DMS79 treated with DMSO at 0.1 percent for 48 hours (cell line): ENCODE measurements around the gene SYNPR.

ENCODE experiments used
- DNase-seq: peaks from one replicate; lab custom pipeline; 2025; lab: John Stamatoyannopoulos, UW

Gene SYNPR

DNA sequence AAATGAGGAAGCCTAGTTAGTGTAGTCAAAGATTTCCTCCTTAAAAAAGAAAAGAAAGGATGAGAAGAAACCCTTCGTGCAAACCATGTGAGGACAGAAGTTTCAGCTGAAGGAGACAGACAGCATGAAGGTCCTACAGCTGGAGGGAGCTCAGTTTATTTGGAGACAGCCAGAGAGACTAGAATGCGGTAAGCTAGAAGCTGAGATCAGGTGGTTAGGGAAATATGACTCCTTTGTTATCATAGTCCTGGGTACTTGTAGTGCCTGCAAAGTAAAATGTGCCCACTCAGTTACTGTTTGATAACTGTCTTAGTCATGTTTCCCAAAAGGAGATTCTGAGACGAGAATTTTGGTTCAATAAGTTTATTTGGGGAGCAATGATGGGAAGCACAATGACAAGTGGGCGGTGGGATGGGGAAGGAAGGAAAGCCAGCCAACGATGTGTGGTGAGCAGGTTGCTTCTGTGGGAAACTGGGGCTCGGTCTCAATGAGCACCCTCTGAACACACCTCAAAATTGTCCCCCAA lies 195.6 kb downstream of the SYNPR start:
- no peak for DNase-seq

DNA sequence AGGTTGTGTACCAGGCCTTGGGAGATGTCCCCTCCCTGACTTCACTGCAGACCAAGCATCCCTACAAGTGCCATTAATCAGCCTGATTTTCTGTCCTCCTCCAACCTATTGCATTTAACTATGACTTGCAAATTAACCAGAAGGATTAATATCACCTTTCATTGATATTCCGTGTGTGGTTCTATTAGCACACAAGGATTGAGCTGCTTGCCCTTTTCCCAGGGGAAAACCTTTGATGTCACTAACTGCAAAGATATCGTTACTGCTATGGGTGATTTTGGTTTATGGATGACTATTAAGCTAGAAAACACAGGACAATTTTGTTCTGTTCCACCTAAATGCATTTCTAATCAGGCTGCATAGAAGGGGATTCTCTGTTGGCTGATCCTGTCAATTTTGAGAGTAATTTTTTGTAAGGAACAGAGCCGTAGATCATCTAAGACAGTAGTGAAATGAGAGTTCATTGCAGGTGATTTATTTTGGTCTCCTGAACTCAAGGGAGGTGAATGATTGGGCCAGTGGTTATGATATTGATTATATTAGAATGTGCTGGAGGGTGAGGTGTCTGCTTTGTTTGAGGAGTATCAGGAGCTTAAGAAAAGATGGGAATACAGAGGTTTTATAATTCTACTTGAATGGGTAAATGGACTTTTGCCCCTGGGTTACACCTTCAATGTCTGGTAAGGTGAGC lies 196.9 kb downstream of the SYNPR start:
- DNase-seq: no peak

DNA sequence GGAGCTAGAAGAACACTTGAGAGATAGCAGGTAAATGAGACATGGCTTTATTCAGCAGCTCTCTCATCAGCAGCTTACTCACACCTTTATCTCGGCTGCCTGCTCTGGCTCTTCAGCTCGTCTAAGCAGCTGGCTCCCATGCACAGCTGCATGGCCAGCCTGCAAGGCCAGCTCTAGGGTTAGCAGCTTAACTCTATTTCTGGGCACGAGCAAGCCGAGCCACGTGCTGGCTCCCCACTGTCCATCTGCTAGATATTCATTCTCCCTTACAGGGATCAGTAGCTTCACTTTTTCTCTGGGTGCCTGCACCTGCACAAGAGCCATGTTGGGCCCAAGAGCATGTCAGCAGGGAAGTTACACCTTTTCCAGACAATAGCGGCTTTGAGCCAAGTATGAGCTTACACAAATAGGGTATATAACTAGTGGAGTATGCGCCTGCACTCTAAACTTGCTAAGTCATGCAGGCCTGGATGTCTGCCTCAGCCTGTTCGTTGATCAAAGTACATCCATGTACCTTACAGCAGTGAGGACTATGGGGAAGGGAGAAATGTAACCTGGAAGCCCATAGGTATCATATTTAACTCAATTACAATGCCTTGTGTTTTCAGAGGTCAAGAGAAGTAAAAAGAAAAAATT lies 199.5 kb downstream of the SYNPR start:
- DNase-seq: no peak

DNA sequence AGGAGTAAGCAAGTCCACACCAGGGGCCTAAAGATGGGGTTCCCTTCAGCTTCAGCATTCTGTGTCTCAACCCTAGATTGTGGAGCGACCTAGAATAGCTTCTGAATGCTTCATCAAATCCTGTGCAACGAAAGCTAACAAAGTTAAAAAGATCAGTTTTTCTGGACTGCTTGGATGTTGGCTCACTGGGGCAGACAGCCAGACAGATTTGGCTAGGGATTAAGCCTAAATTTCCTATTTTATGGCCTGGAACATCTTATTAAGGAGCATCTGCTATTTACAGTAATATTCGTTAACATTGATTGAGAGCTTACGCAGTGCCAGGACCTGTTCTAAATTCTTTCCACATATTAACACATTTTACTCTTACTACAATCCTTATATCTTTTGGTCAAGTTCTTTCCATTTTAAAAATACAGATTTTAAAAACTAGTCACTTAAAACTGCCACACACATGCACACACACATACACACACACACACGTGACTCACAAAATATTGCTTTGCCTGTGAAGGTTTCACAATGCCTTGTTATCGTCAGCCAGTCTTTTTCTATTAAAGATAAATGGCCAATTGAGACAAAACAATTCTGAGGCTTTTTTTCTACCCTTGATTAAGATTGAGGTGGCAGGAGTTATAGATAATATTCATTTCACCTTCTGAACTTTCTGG lies 201.0 kb downstream of the SYNPR start:
- no peak for DNase-seq

DNA sequence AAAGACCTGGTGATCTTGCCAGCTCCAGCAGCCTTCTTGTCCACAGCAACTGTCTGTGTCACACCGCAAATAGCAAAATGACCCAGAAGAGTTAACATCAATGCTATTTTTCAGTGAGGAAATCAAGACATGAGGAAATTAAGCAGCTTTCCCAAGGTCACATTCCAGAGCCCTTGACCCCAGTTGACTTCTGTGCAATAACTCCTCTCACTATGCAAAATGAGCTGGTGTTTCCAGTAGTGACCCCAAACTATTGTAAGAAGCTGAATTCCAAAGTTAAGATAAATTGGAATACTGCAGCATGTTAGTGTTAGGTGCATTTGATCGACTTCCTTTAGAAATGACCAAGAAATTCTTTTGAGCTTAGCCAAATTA lies 201.5 kb downstream of the SYNPR start:
- no peak for DNase-seq

DNA sequence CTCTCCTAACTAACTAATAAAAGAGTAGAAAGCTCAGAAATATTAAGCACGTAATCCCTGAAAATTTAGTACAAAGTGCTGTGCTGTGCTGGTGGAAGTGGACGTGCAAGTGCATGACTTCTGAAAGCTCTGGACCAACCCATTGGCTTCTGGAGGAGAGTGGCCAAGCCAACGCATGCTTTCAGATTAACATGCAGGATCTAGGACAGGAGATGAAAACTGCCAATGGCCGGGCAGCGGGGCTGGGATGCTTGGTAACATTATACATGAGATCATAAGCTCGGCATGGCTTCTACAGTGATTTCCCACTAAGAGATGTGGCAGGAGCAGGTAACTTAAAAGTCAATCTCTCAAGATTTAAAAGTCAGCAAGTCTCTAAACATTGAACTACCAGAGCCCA lies 203.5 kb downstream of the SYNPR start:
- no peak for DNase-seq

DNA sequence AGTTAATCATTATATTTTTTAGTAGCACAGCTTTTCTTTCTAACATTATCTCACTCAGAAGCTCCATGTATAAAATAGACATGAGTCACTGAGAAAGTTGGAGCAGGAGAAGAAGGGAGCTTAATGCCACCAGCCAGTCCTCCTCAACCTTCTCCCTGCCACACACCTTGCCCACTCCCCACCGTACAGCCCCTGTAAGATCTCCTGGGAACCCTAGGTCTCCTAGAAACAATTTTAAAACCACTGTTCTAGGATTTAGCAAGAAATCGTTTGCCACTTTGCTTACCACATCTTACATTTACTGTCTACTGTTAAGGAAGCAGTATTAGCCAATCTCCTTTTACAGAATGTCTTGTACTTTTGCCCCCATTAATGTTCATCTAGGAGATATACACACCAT lies 204.2 kb downstream of the SYNPR start:
- DNase-seq: no peak

DNA sequence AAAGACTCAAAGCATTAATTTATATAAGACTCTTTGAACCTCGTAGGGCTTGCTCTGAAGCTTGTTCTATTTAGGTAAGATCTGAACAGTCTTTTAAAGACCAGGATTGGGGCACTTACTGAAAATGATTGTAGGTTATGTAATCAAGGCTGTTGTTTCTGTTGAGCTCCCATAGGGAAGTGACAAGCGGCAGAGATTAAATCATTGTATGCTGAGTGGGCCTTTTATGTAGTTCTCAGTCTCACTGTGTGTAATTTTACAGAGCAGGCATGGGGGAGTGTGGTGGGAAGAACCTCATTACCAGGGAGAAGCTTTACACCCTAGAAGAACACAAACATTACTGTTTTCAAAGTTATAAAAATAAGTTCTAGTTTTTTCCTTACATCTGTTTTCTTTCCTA lies 214.4 kb downstream of the SYNPR start:
- no peak for DNase-seq

DNA sequence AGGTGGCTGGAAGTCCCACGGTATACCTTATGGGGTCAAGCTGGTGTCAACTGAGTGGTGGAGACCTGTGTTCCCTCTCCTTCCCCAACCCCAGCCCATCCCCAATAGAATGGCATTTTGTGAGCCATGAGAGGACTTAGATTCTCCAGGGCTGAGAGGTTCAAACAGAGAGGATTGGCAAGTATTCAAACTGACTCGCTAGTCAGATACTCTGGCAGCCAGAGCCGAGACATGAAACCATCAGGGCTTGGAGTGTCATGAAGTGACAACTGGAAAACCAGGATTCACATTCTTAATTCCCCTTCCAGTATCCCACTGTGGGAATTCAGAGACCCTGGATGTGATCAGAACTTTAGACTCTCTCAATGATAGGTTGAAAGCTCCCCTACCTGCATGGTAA lies 215.0 kb downstream of the SYNPR start:
- DNase-seq: no peak

DNA sequence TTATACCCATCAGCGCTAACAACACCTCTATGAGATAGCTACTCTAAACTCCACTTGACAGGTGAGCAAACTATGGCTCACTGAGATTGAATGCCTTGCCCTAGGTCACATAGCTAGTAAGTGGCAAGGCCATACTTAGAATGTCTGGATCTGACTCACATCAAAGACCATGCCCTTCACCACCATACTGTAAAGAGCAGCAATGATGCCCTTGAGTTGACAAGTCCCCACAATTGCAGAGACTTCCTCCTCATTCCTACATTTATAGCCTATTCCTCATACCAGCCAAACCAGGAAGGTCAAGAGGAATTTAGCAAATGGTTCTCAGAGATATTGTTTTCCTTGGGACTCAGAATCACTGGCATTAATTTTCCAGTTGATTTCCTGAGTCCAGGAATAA lies 216.5 kb downstream of the SYNPR start:
- no peak for DNase-seq

DNA sequence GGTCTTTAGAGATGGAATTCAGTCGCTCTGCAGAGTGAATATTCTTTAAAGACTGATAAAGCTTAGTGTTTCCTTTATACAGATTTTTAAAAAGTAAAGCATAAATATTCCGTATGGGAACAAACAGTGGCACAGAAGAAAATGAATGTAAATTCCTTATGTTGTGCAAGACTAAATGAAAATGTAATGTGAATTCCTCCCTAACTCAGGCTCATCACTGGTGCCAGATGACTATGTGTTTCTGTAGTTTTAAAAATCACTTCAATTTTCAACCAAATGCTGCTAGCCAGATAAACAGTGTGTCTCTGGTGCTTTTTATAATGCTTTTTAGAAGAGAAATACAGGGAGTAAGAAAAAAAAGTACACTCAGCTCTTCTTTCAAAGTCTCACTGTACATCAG lies 219.5 kb downstream of the SYNPR start:
- no peak for DNase-seq

DNA sequence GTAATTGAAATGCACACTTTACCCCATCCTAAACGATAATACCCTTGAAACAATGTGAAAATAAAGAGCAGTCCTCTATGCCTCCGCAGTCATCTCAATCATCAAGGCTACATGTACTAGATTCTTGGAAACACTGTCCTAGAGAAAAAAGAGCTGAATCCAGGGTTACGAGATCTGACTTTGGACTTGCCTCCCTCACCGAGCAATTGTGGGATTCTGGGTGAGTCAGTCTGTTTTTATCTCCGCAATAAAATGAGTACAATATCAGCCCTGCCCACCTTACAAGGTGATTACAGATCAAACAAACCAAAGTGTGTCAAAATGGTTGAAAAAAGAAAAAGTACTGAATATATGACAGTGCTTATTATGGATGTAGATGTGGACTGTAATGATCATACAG lies 222.1 kb downstream of the SYNPR start:
- DNase-seq: no peak

DNA sequence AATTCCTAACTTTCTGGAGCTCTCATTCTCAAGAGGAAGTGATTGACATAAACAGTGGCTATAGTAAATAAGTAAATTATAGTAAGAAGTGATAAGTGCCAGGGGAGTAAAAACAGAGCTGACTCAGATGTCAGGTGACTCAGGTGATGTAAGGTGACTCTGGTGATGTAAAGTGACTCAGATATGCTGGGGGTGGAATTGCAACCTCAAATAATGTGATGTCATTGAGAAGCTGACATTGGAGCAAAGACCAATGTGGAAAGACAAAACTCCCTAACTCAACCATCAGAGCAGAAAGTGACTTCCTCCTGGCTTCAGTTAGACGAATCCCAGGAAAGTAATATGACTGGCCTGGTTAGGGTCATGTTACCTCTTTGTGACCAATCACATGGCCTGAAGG lies 230.2 kb downstream of the SYNPR start:
- DNase-seq: no peak

DNA sequence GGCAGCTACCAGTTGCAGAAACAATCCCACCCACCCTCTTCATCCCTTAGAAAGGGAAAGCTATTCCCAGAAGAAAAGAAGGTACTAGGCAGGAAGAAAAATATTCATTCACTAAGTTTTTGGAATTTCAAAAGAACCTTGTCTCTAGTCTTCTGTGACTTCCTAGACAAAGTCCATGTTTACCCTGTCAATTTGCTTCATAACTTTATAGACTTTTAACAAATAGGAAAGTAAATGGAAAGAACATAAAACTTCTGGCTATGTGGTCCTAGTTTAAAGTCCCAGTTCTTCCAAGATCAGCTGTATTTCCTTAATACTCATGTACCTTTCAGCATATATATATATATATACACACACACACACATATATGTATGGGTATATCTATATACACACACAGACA lies 230.7 kb downstream of the SYNPR start:
- DNase-seq: no peak

DNA sequence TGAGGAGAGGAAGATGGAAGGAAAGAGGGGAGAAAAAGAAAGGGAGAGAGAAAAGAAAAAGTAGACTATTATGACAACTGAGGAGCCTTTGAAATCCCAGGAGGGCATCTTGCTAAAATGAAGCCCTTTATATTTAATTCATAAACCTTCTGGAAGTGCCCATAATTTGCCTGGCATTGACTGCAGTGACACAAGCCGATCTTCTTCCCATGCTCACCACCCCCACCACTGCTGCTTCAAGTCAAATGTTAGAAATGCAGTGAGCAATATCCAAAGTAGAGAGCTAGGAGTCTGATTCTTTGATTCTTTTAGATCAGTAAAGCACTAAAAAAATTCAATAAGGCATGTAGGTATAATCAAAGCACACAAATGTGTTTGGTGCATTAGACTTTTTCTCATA lies 235.7 kb downstream of the SYNPR start:
- DNase-seq: no peak

DNA sequence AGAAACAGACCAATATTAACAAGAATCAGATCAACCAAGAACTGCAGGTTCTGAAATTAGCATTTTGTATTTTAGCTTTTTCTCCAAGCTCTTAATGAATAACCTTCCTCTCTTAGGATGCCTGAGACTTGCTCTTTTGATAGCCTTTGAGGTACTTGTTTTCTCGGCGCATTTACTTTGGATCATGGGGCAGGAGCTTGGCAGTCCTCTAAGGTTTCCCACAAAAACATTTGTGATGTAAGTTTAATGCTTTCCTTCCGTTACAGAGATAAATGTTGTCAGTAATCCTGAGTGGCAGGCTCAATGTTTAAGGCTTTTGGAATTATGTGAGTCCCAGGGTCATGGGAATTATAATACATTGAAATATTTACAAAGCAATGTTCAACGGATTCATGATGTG lies 236.6 kb downstream of the SYNPR start:
- DNase-seq: no peak

DNA sequence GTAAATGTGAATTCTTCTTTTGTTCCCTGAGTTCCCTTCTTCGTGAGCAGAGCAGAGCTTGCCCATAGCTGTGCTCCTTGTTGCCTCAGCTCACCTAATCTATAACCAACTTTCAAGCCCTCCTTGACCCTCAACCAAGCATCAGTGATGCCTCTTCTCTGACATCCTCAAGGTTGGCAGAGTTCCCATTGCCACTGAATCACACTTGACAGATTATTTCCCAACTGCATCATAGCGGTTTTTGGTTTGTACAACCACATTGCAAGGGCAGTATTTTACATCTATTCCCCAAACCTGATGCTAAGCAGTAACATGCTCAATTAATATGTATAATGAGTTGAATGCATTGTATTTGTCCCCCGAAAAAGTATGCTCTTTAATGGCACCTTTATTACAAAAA lies 241.3 kb downstream of the SYNPR start:
- no peak for DNase-seq

DNA sequence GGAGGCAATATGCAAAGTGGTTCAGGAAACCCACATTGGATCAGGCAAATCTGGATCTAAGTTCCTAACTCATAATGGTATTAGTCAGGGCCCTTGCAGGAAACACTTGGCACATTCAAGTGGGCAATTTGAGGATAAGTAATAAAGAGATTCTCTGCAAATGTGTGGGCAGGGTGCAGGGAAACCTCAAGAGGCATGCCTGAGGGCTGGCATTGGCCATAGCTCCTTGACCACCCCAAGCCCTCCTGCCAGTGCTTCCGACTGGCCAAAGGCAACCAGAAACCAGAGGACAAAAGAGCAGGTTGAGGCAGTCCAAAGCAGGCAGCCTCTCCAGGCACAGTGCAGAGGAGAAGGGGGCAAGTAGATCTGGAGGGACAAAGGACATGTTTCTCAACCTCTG lies 243.5 kb downstream of the SYNPR start:
- no peak for DNase-seq

DNA sequence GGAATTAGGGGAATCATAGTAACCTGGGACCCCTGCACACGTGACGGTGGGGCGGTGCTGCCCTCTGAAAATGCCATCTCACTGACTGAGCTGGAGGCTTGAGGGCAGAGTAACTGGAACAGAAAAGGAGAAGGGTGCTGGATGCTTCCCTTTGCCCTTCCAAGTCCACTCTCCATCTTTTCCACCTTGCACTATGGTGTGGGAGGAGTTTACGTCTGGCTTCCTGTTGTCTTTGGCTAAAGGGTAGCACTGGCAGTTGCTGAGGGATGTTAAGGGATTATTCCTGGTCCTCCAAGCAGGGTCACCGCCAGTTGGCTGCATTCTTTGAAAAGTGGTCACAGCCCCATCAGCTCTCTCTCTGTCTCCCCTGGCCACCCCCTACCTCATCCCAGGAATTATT lies 245.0 kb downstream of the SYNPR start:
- DNase-seq: no peak

DNA sequence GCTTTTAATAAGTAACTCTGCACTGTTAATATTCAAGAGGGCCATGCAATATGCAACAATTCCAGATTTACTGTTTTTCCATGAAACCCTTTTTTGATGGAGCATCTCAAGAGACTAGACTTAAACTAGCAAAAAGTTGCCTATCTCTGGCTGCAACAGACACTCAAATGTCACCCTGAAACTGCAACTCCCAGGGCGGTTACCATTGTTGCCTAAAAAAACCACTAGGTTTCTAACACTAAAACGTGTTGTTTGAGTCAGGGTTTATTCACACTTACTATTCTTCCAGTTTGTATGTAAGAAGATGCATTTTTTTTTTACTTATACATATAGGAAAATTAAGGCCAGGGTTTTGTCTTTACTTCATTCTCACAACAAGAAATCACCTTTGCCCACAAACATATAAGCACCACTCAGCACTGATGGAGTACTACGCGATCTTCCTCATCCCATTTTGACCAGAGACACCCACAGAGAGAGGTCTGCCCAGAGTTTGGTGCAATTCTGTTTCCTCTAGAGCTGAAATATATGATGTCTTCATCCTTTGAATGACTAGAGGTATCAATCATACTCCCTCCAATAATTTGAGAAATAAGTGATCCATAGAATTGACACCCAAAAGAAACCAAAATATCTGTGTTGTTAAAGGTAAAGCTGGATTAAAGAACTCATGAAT lies 250.4 kb downstream of the SYNPR start:
- DNase-seq: no peak

DNA sequence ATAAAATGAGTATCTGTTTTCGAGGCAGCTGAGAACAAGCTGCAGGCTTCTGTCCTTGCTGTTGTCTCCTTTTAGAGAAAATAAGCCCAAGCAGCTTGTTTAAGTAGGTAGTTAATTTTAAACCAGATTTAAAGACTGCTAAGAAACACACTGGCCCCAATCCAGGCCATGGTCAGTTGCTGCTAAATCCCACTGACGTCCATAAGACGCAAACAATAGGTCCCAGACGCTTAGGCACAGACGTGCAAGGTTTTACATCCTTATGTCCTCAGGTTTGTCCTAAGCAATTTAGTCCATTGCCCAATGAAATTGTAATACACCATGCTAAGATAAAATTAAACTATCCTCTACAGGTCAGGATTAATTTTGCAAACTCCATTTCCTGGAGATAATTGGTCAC lies 254.4 kb downstream of the SYNPR start:
- no peak for DNase-seq

DNA sequence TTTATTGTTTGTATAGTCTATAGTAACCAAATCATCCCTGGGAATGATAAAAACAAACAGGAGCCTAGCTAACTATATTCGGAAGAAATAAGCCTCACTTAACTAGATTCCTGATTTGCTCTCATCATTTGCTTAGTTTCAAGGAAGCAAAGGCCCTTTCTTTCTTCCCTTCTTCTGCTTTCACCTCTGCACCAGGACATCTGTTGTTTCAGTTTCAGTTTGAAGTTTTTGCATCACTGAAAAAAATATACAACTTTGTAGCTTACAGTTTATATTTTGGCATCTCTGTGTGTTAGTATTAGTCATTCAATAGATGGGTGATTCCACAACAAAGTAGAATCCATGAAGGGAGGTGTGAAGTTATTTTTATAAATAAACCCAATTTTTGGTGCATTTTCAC lies 260.8 kb downstream of the SYNPR start:
- no peak for DNase-seq

DNA sequence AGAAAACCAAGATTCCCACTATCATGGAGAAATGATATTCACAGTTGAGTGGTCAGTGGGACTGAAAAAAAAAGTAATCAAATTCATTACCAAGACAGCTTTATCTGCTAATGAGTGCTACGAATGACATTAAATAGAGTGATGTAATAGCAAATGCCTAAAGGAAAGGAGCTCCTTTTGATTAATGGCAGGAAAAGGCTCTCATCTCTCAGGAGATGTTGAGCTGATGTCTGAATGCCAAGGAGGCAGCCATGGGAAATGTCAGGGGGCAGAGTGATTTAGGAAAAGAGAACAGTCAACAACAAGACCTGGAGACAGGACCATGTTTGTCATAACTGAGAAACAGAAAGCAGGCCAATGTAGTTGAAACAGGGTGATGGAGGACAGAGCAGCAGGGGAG lies 277.7 kb downstream of the SYNPR start:
- DNase-seq: no peak
